Frontal cortex (tissue), 4 donors: ENCODE data around the gene LRRC26. TPM values are rescaled to one million over a fixed set of nuclear protein-coding genes. Genes with fewer than 3 reads are reported as not detected.
A peak's percentile ranks its signal among the peaks of the same experiment; 100 is the strongest.

Experiments
- DNase-seq, 2 donors: peaks; one replicate each; pipeline ENCODE4 v3.0.0; 2012; ENCODE audit warnings: low spot score in 2 of 2
- FAIRE-seq: peaks from 2 replicates; lab custom pipeline; 2012; peaks lifted over from hg19 to GRCh38; lab: Jason Lieb, UNC
- total RNA-seq: library from RNA; depleted of rRNA; stranded (reverse); fragments of >200 nt; gene quantifications from one replicate; pipeline ENCODE4 v1.2.3, GENCODE V29; 2014
- donor health status: control.
- donor health status: control.
- donor health status: control.

The LRRC26 gene
- total RNA-seq, 1 donor from 2014 or later = 0.41 TPM

GRCh38 chr9:137160054-137160425 is 9.8 kb downstream of the LRRC26 start:
- FAIRE-seq = no peak

GRCh38 chr9:137159105-137160053 is 10.5 kb downstream of the LRRC26 start:
- FAIRE-seq (no peak), DNase-seq (no peak)

More at GRCh38 chr9:137160054-137160425, 9.8 kb downstream of the LRRC26 start:
- DNase-seq = no peak

GRCh38 chr9:137158625-137159024 is 11.2 kb downstream of the LRRC26 start:
- FAIRE-seq (no peak), DNase-seq (no peak)

GRCh38 chr9:137157618-137158415 is 12.0 kb downstream of the LRRC26 start:
- DNase-seq = no peak
- no peak for FAIRE-seq

GRCh38 chr9:137156567-137157375 is 13.1 kb downstream of the LRRC26 start:
- DNase-seq (peak in 1 of 2 donors; percentile 75), FAIRE-seq (no peak)

GRCh38 chr9:137152844-137153405 is 16.9 kb downstream of the LRRC26 start:
- FAIRE-seq (no peak), DNase-seq (no peak)

GRCh38 chr9:137150617-137151457 is 19.0 kb downstream of the LRRC26 start:
- DNase-seq = no peak
- FAIRE-seq = no peak

GRCh38 chr9:137149942-137150616 is 19.8 kb downstream of the LRRC26 start:
- FAIRE-seq = no peak

GRCh38 chr9:137149363-137149762 is 20.5 kb downstream of the LRRC26 start:
- FAIRE-seq (no peak), DNase-seq (no peak)

More at GRCh38 chr9:137149942-137150616, 19.8 kb downstream of the LRRC26 start:
- DNase-seq = no peak

GRCh38 chr9:137148661-137149060 is 21.2 kb downstream of the LRRC26 start:
- DNase-seq = no peak
- no peak for FAIRE-seq

- FAIRE-seq = no peak
- no peak for DNase-seq
Measured at GRCh38 chr9:137148242-137148641, 21.6 kb downstream of the LRRC26 start.

- no peak for FAIRE-seq
- no peak for DNase-seq
Measured at GRCh38 chr9:137147793-137148160, 22.1 kb downstream of the LRRC26 start.

GRCh38 chr9:137147091-137147792 is 22.6 kb downstream of the LRRC26 start:
- DNase-seq (no peak), FAIRE-seq (no peak)

GRCh38 chr9:137146527-137146918 is 23.3 kb downstream of the LRRC26 start:
- FAIRE-seq = no peak
- DNase-seq = no peak

GRCh38 chr9:137145731-137146526 is 23.9 kb downstream of the LRRC26 start:
- FAIRE-seq (no peak), DNase-seq (no peak)

- FAIRE-seq = no peak
- no peak for DNase-seq
Measured at GRCh38 chr9:137143459-137143858, 26.4 kb downstream of the LRRC26 start.
